ENCODE results near the gene RPL31. TPM values are rescaled to one million over a fixed set of nuclear protein-coding genes. Genes with fewer than 3 reads are reported as not detected.

Gene RPL31
- total and polyA plus RNA-seq, 5 donors: 822 to 3,971 (median 937) TPM

GRCh38 chr2:101026253-101026701, 24.2 kb downstream of the RPL31 start:
- ATAC-seq (no peak), DNase-seq (no peak)
- no peaks in the 10 kb centered on the region for H3K9me3 ChIP-seq (ENCODE audit: control insufficient read depth, low read length)
- H3K4me1 ChIP-seq (ENCODE audit: control insufficient read depth, insufficient read depth, low read length): no peaks in the 10 kb centered on the region
- no peak overlapping the region for H3K4me3 ChIP-seq (ENCODE audit: low read length)
- WGBS: 68% methylated on average over 9 of the region's 9 CpGs
- intact Hi-C loops (cut with DNase I): no loop called here
- no peak overlapping the region for H3K27ac ChIP-seq (ENCODE audit: low read length)
- H3K27me3 ChIP-seq (ENCODE audit: control insufficient read depth, insufficient read depth): no peaks in the 10 kb centered on the region

- ATAC-seq: no peak
- intact Hi-C loops (cut with DNase I): no loop called here
- no peaks in the 10 kb centered on the region for H3K4me1 ChIP-seq (ENCODE audit: control insufficient read depth, insufficient read depth, low read length)
- DNase-seq: no peak
- H3K27me3 ChIP-seq (ENCODE audit: control insufficient read depth, insufficient read depth): no peaks in the 10 kb centered on the region
- H3K4me3 ChIP-seq (ENCODE audit: low read length): no peak overlapping the region
- no peaks in the 10 kb centered on the region for H3K9me3 ChIP-seq (ENCODE audit: control insufficient read depth, low read length)
- H3K27ac ChIP-seq (ENCODE audit: low read length): no peak overlapping the region
- WGBS: 85% methylated on average over 15 of the region's 15 CpGs
These were observed 24.9 kb downstream of the RPL31 start for GRCh38 chr2:101026923-101027469.

GRCh38 chr2:101027852-101028251, 25.8 kb downstream of the RPL31 start:
- H3K4me3 ChIP-seq (ENCODE audit: low read length): no peak overlapping the region
- intact Hi-C loops (cut with DNase I): no loop called here

GRCh38 chr2:101030866-101031554, 28.9 kb downstream of the RPL31 start:
- H3K27ac ChIP-seq (ENCODE audit: low read length): peak overlapping the region; percentile 62
- 73% methylated on average over 10 of the region's 10 CpGs for WGBS
- no peak overlapping the region for H3K4me3 ChIP-seq (ENCODE audit: low read length)
- ATAC-seq: peak; percentile 81 to 85
- no peaks in the 10 kb centered on the region for H3K9me3 ChIP-seq (ENCODE audit: control insufficient read depth, low read length)
- no peaks in the 10 kb centered on the region for H3K27me3 ChIP-seq (ENCODE audit: control insufficient read depth, insufficient read depth)
- no peak for DNase-seq
- H3K4me1 ChIP-seq (ENCODE audit: control insufficient read depth, insufficient read depth, low read length): no peaks in the 10 kb centered on the region
- intact Hi-C loops (cut with DNase I): loop anchor here in 3 of 4 donors (5.0 to 10.0 kb wide), 2 partner anchors 121 to 124 kb away; partner anchors contain the start of gene TBC1D8 (in 3 of the 3)

More at GRCh38 chr2:101027852-101028251, 25.8 kb downstream of the RPL31 start:
- Histone ChIP-seq H3K9me3 (ENCODE audit: control insufficient read depth, low read length) (no peaks in the 10 kb centered on the region), H3K27ac (ENCODE audit: low read length) (no peak overlapping the region), H3K4me1 (ENCODE audit: control insufficient read depth, insufficient read depth, low read length) (no peaks in the 10 kb centered on the region), H3K27me3 (ENCODE audit: control insufficient read depth, insufficient read depth) (no peaks in the 10 kb centered on the region)
- DNase-seq (no peak), ATAC-seq (no peak)
- 93% methylated on average over 8 of the region's 8 CpGs for WGBS

- H3K9me3 ChIP-seq (ENCODE audit: control insufficient read depth, low read length): no peaks in the 10 kb centered on the region
- H3K27ac ChIP-seq (ENCODE audit: low read length): no peak overlapping the region
- intact Hi-C loops (cut with DNase I): loop anchor here in 3 of 4 donors (5.0 to 10.0 kb wide), 2 partner anchors 120 to 123 kb away; partner anchors contain the start of gene TBC1D8 (in 3 of the 3)
- H3K4me1 ChIP-seq (ENCODE audit: control insufficient read depth, insufficient read depth, low read length): no peaks in the 10 kb centered on the region
- no peak for DNase-seq
- ATAC-seq: no peak
- H3K4me3 ChIP-seq (ENCODE audit: low read length): no peak overlapping the region
- H3K27me3 ChIP-seq (ENCODE audit: control insufficient read depth, insufficient read depth): no peaks in the 10 kb centered on the region
- WGBS: 88% methylated on average over 15 of the region's 15 CpGs
These were observed 30.1 kb downstream of the RPL31 start for GRCh38 chr2:101032084-101032776.

- 83% methylated on average over 2 of the region's 2 CpGs for WGBS
- no peak overlapping the region for H3K27ac ChIP-seq (ENCODE audit: low read length)
- H3K4me1 ChIP-seq (ENCODE audit: control insufficient read depth, insufficient read depth, low read length): no peaks in the 10 kb centered on the region
- DNase-seq (no peak), ATAC-seq (no peak)
- no peaks in the 10 kb centered on the region for H3K27me3 ChIP-seq (ENCODE audit: control insufficient read depth, insufficient read depth)
- H3K4me3 ChIP-seq (ENCODE audit: low read length): no peak overlapping the region
- intact Hi-C loops (cut with DNase I): loop anchor here in 1 of 4 donors (10.0 kb wide), 1 partner anchor 118 kb away; the partner anchor contains the start of gene TBC1D8
- H3K9me3 ChIP-seq (ENCODE audit: control insufficient read depth, low read length): no peaks in the 10 kb centered on the region
These were observed 34.5 kb downstream of the RPL31 start for GRCh38 chr2:101036562-101036961.

DNA sequence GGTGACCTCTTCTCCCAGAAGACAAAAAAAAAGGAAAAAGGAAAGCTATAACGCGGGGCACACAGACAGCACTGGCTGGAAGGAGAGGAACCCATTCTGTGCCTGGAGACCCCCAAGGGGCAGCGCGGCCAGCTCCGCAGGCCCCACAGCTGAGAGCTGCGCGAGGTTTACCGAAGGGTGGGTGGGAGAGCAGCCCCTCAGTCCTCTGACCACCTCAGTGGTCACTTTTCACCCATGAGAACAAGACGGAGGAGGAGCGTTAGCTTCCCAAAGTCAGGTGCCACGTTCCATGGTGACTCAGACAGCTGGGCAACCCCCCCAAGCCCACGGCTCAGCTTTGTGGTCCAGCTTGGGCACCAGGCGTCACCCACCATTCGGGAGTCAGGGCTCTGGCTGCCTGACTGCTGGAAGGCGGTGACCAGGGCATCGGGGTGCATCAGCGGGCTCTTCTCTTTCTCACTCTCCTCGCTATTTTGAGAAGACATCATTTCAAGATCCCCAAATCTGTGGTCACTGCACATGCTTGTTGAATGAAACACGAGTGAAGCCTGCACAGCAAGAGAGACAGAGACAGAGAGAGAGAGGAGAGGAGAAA, 35.2 kb downstream of the RPL31 start:
- no peak overlapping the region for H3K27ac ChIP-seq (ENCODE audit: low read length)
- no peaks in the 10 kb centered on the region for H3K4me1 ChIP-seq (ENCODE audit: control insufficient read depth, insufficient read depth, low read length)
- no peak overlapping the region for H3K4me3 ChIP-seq (ENCODE audit: low read length)
- no peak for ATAC-seq
- DNase-seq: no peak
- 93% methylated on average over 19 of the region's 19 CpGs for WGBS
- intact Hi-C loops (cut with DNase I): loop anchor here in 1 of 4 donors (10.0 kb wide), 1 partner anchor 118 kb away; the partner anchor contains the start of gene TBC1D8
- H3K27me3 ChIP-seq (ENCODE audit: control insufficient read depth, insufficient read depth): no peaks in the 10 kb centered on the region
- no peaks in the 10 kb centered on the region for H3K9me3 ChIP-seq (ENCODE audit: control insufficient read depth, low read length)

GRCh38 chr2:101038455-101039255, 36.6 kb downstream of the RPL31 start:
- H3K27me3 ChIP-seq (ENCODE audit: control insufficient read depth, insufficient read depth): no peaks in the 10 kb centered on the region
- no peak overlapping the region for H3K4me3 ChIP-seq (ENCODE audit: low read length)
- H3K9me3 ChIP-seq (ENCODE audit: control insufficient read depth, low read length): no peaks in the 10 kb centered on the region
- 93% methylated on average over 21 of the region's 21 CpGs for WGBS
- intact Hi-C loops (cut with DNase I): loop anchor here in 1 of 4 donors (10.0 kb wide), 1 partner anchor 116 kb away; the partner anchor contains the start of gene TBC1D8
- ATAC-seq (no peak), DNase-seq (no peak)
- H3K27ac ChIP-seq (ENCODE audit: low read length): no peak overlapping the region
- H3K4me1 ChIP-seq (ENCODE audit: control insufficient read depth, insufficient read depth, low read length): no peaks in the 10 kb centered on the region

GRCh38 chr2:101040072-101040471, 38.0 kb downstream of the RPL31 start:
- H3K27ac ChIP-seq (ENCODE audit: low read length): no peak overlapping the region
- no peaks in the 10 kb centered on the region for H3K4me1 ChIP-seq (ENCODE audit: control insufficient read depth, insufficient read depth, low read length)
- intact Hi-C loops (cut with DNase I): no loop called here
- ATAC-seq (no peak), DNase-seq (no peak)
- WGBS: 80% methylated on average over 13 of the region's 13 CpGs
- H3K4me3 ChIP-seq (ENCODE audit: low read length): no peak overlapping the region
- H3K9me3 ChIP-seq (ENCODE audit: control insufficient read depth, low read length): no peaks in the 10 kb centered on the region
- H3K27me3 ChIP-seq (ENCODE audit: control insufficient read depth, insufficient read depth): no peaks in the 10 kb centered on the region

GRCh38 chr2:101040761-101041160, 38.7 kb downstream of the RPL31 start:
- no peaks in the 10 kb centered on the region for H3K4me1 ChIP-seq (ENCODE audit: control insufficient read depth, insufficient read depth, low read length)
- intact Hi-C loops (cut with DNase I): no loop called here
- peak; percentile 53 to 76 for ATAC-seq
- peak in 1 of 3 donors; percentile 73 for DNase-seq
- whole genome bisulfite sequencing: 74% methylated on average over 6 of the region's 6 CpGs
- no peaks in the 10 kb centered on the region for H3K9me3 ChIP-seq (ENCODE audit: control insufficient read depth, low read length)
- no peak overlapping the region for H3K4me3 ChIP-seq (ENCODE audit: low read length)
- H3K27ac ChIP-seq (ENCODE audit: low read length): no peak overlapping the region
- no peaks in the 10 kb centered on the region for H3K27me3 ChIP-seq (ENCODE audit: control insufficient read depth, insufficient read depth)
